ENCODE data around the gene REEP2.

GRCh38 chr5:138389332-138389731 lies 49.5 kb upstream of the REEP2 start:
- TF ChIP-seq POLR2A (IDR thresholded peaks at IDR 0.05): no peak
- TF ChIP-seq CTCF (IDR thresholded peaks at IDR 0.05 in 8 of 11, conservative IDR thresholded peaks at IDR 0.05 in 3 of 11): no peak

All from spleen (tissue), 7 donors.